SK-N-SH (cell line): ENCODE results near the gene C2CD3. TPM values are rescaled to one million over a fixed set of nuclear protein-coding genes. Genes with fewer than 3 reads are reported as not detected.

ENCODE experiments used
- CTCF ChIA-PET: fragments of 300-600, 350-600 bp; formaldehyde crosslinking; extraction: SDS; loops from one replicate; lab custom pipeline; 2021; lab: Yijun Ruan, JAX
- POLR2A ChIA-PET: fragments of 350-600 bp; sonication (Branson Sonifier 250); formaldehyde crosslinking; extraction: SDS; loops from one replicate; lab custom pipeline; 2020; ENCODE audit warnings: antibody characterized with exemption, inconsistent platforms; lab: Yijun Ruan, JAX
- DNase-seq: peaks from one replicate; pipeline ENCODE4 v3.0.0; 2012
- H2AFZ ChIP-seq: fragments of 200-600 bp; sonication (generic); 2 replicates; pipeline ENCODE4 v1.8.1; 2016; ENCODE audit warnings: antibody characterized with exemption, mild to moderate bottlenecking, low read depth
- H3F3A ChIP-seq: fragments of 200-600 bp; sonication (generic); replicated peaks from 2 replicates; pipeline ENCODE3; 2016; ENCODE audit warnings: antibody characterized with exemption, mild to moderate bottlenecking; ENCODE audit not compliant: insufficient read depth
- H3K27ac ChIP-seq, 2 experiments: fragments of 200-500 bp in 1 of 2; fragments of 200-600 bp in 1 of 2; sonication (Bioruptor generic) in 1 of 2; sonication (generic), shearing (Covaris generic) in 1 of 2; 2 replicates each; pipeline versions ENCODE4 v1.5.1 to v1.6.1; 2014 to 2016; ENCODE audit warnings: low read depth in 2 of 2, inconsistent platforms in 1 of 2, low read length in 1 of 2, mild to moderate bottlenecking in 1 of 2, mixed read lengths in 1 of 2
- H3K27me3 ChIP-seq: fragments of 200-600 bp; sonication (generic), shearing (Covaris generic); 2 replicates; pipeline ENCODE4 v1.6.1; 2016; ENCODE audit warnings: mixed run types; ENCODE audit not compliant: insufficient read depth
- H3K36me3 ChIP-seq, 2 experiments: fragments of 200-500 bp in 1 of 2; fragments of 200-600 bp in 1 of 2; sonication (Bioruptor generic) in 1 of 2; sonication (generic) in 1 of 2; replicated peaks in 1 of 2; 2 replicates each; pipeline versions ENCODE3 to v1.5.1; 2014 to 2016; ENCODE audit warnings: low read length in 1 of 2, mild to moderate bottlenecking in 1 of 2; ENCODE audit not compliant: insufficient read depth in 2 of 2, control insufficient read depth in 1 of 2
- H3K4me1 ChIP-seq, 2 experiments: fragments of 200-500 bp in 1 of 2; fragments of 200-600 bp in 1 of 2; sonication (Bioruptor generic) in 1 of 2; sonication (generic), shearing (Covaris generic) in 1 of 2; 2 replicates each; pipeline versions ENCODE4 v1.5.1 to v1.6.1; 2014 to 2016; ENCODE audit warnings: low read depth in 1 of 2, low read length in 1 of 2, mixed run types in 1 of 2; ENCODE audit not compliant: insufficient read depth in 2 of 2, control insufficient read depth in 1 of 2
- H3K4me2 ChIP-seq: fragments of 200-600 bp; sonication (generic), shearing (Covaris generic); 2 replicates; pipeline ENCODE4 v1.6.1; 2017; ENCODE audit warnings: mixed run types
- H3K4me3 ChIP-seq, 2 experiments: fragments of 200-500 bp in 1 of 2; fragments of 200-600 bp in 1 of 2; sonication (Bioruptor generic) in 1 of 2; sonication (generic), shearing (Covaris generic) in 1 of 2; 2 replicates each; pipeline versions ENCODE4 v1.5.1 to v1.8.1; 2014 to 2016; ENCODE audit warnings: low read depth in 2 of 2, inconsistent platforms in 1 of 2, low read length in 1 of 2, mild to moderate bottlenecking in 1 of 2, mixed read lengths in 1 of 2, moderate library complexity in 1 of 2
- H3K79me2 ChIP-seq: fragments of 200-600 bp; sonication (generic); 2 replicates; pipeline ENCODE4 v1.8.1; 2017; ENCODE audit warnings: mild to moderate bottlenecking; ENCODE audit not compliant: insufficient read depth
- H3K9ac ChIP-seq: fragments of 200-600 bp; sonication (generic); 2 replicates; pipeline ENCODE4 v1.6.1; 2017; ENCODE audit warnings: mixed run types
- H3K9me2 ChIP-seq: fragments of 200-600 bp; sonication (generic); 2 replicates; pipeline ENCODE4 v1.6.1; 2017; ENCODE audit warnings: mixed run types
- H3K9me3 ChIP-seq: fragments of 200-600 bp; sonication (generic); 2 replicates; pipeline ENCODE4 v1.6.1; 2017; ENCODE audit warnings: mixed run types, mild to moderate bottlenecking, moderate library complexity
- H4K20me1 ChIP-seq: fragments of 200-600 bp; sonication (generic); 2 replicates; pipeline ENCODE4 v1.6.1; 2017; ENCODE audit warnings: mild to moderate bottlenecking, mixed run types; ENCODE audit not compliant: insufficient read depth
- CHD2 ChIP-seq: fragments of 150-350 bp; IDR thresholded peaks from 2 replicates; pipeline ENCODE4 v1.6.1; 2018; ENCODE audit warnings: low read length; ENCODE audit not compliant: partially characterized antibody
- CTCF ChIP-seq: fragments of 200-600 bp; sonication (generic); IDR thresholded peaks from 2 replicates; pipeline ENCODE4 v1.6.1; 2017; ENCODE audit warnings: antibody characterized with exemption, mild to moderate bottlenecking, moderate library complexity
- EP300 ChIP-seq, 2 experiments: IDR thresholded peaks; 2 replicates each; pipeline versions ENCODE4 v1.4.0 to v1.6.1; 2012; ENCODE audit warnings: borderline replicate concordance in 1 of 2, low read depth in 1 of 2, low read length in 1 of 2
- FOXM1 ChIP-seq: IDR thresholded peaks from 2 replicates; pipeline ENCODE4 v1.4.0; 2012; ENCODE audit warnings: low read depth, mild to moderate bottlenecking
- GABPA ChIP-seq: IDR thresholded peaks from 2 replicates; pipeline ENCODE4 v1.4.0; 2012; ENCODE audit warnings: low read depth, mild to moderate bottlenecking
- GATA2 ChIP-seq: sonication (generic); formaldehyde crosslinking; IDR thresholded peaks from 2 replicates; pipeline ENCODE4 v1.5.0; 2020; ENCODE audit warnings: mild to moderate bottlenecking, missing genetic modification reagents
- JUND ChIP-seq: IDR thresholded peaks from 2 replicates; pipeline ENCODE4 v1.4.0; 2012
- MAX ChIP-seq: IDR thresholded peaks from 2 replicates; pipeline ENCODE4 v1.4.0; 2012; ENCODE audit warnings: low read depth
- MEF2A ChIP-seq: IDR thresholded peaks from 2 replicates; pipeline ENCODE4 v1.4.0; 2012; ENCODE audit warnings: low read depth, borderline replicate concordance
- MXI1 ChIP-seq: IDR thresholded peaks from 2 replicates; pipeline ENCODE4 v1.6.1; 2012; ENCODE audit warnings: mild to moderate bottlenecking, low read depth, low read length, improper control_type of control experiment
- NFIC ChIP-seq: IDR thresholded peaks from 2 replicates; pipeline ENCODE4 v1.4.0; 2012; ENCODE audit warnings: borderline replicate concordance
- NRF1 ChIP-seq: IDR thresholded peaks from 2 replicates; pipeline ENCODE4 v1.6.1; 2012; ENCODE audit warnings: low read depth, mild to moderate bottlenecking, low read length
- PBX3 ChIP-seq: IDR thresholded peaks from 2 replicates; pipeline ENCODE4; 2012
- RFX5 ChIP-seq: IDR thresholded peaks from 2 replicates; pipeline ENCODE4 v1.6.1; 2012; ENCODE audit warnings: mild to moderate bottlenecking, improper control_type of control experiment, low read length
- TAF1 ChIP-seq: IDR thresholded peaks from 2 replicates; pipeline ENCODE4 v1.6.1; 2012; ENCODE audit warnings: low read depth, mild to moderate bottlenecking, low read length, moderate library complexity, borderline replicate concordance
- WGBS: methylation state at CpG from one replicate; pipeline ENCODE4 v1.1.6; 2017; ENCODE audit warnings: low lambda C conversion rate; 5-methylcytosine and 5-hydroxymethylcytosine counted together
- polyA plus RNA-seq, 3 experiments: library from polyadenylated mRNA; depleted of rRNA; stranded (reverse); fragments of >200 nt; gene quantifications; 2 replicates each; pipeline ENCODE4 v1.2.3, GENCODE V29; 2012

The C2CD3 gene
- polyA plus RNA-seq, 1 of the 3 experiments (the other 2 are of a cell fraction) = 7.0 TPM

- H3K27ac ChIP-seq = no peak within 1 kb of the TSS; a peak in 1 of 4 replicates
- H3K4me1 ChIP-seq = peaks cover 0 to 2% of the 10 kb centered on the region in 2 experiments; a peak in 1 of 4 replicates
- no peak within 1 kb of the TSS for H3K4me2 ChIP-seq
- 98% methylated on average over 6 of the region's 9 CpGs for WGBS
- no peaks in the 10 kb centered on the region for H3K9me3 ChIP-seq
- no peak within 1 kb of the TSS for H3K9ac ChIP-seq
- H3K79me2 ChIP-seq = no peaks in the 10 kb centered on the region
- H3F3A ChIP-seq = no peaks in the 10 kb centered on the region
- no peaks in the 10 kb centered on the region for H3K9me2 ChIP-seq
- CTCF ChIA-PET = no interaction called here
- TF ChIP-seq MEF2A (no peak), NRF1 (no peak)
- TF ChIP-seq, all 33 proteins: peak for 0
- DNase-seq = no peak
- Histone ChIP-seq H2AFZ (no peak within 1 kb of the TSS), H3K27me3 (no peaks in the 10 kb centered on the region), H4K20me1 (no peaks in the 10 kb centered on the region), H3K4me3 (no peak within 1 kb of the TSS), H3K36me3 (peaks cover 0 to 9% of the 10 kb centered on the region in 2 experiments)
- POLR2A ChIA-PET = no interaction called here
Observed at GRCh38 chr11:74008373-74009229, 162.2 kb downstream of the C2CD3 start, which contains the start of gene UCP3. Gene UCP3 (minus strand): TSS chr11:74009085. CDS start chr11:74007042, 2,043 bp downstream.

- Histone ChIP-seq H3K4me3 (no peak overlapping the region), H3K27me3 (no peaks in the 10 kb centered on the region), H3K9me2 (no peaks in the 10 kb centered on the region), H3K36me3 (peaks cover 0 to 13% of the 10 kb centered on the region in 2 experiments), H3K9me3 (no peaks in the 10 kb centered on the region), H4K20me1 (no peaks in the 10 kb centered on the region), H3K4me1 (peaks cover 0 to 2% of the 10 kb centered on the region in 2 experiments; a peak in 1 of 4 replicates), H3F3A (no peaks in the 10 kb centered on the region), H3K79me2 (no peaks in the 10 kb centered on the region), H3K9ac (no peak overlapping the region), H3K27ac (no peak overlapping the region), H3K4me2 (no peak overlapping the region), H2AFZ (no peak overlapping the region)
- TF ChIP-seq GATA2 (no peak), FOXM1 (no peak), NFIC (no peak), PBX3 (no peak), CTCF (no peak), CHD2 (no peak), JUND (no peak), MXI1 (no peak), TAF1 (no peak), MEF2A (no peak), MAX (no peak), EP300 (IDR thresholded peaks at IDR 0.05; ENCODE audit: borderline replicate concordance in 1 of 2, low read depth in 1 of 2, low read length in 1 of 2) (no peak), GABPA (no peak), RFX5 (no peak)
- WGBS = 92% methylated on average over 6 of the region's 6 CpGs
- DNase-seq = no peak
- POLR2A ChIA-PET = no interaction called here
- CTCF ChIA-PET = no interaction called here
Observed at GRCh38 chr11:74007691-74008372, 163.0 kb downstream of the C2CD3 start.
